A549 (cell line): ENCODE data around the gene XKR7.

Source experiments
- BCL3 ChIP-seq: fragments of >200 bp; sonication (Bioruptor Twin); formaldehyde crosslinking; IDR thresholded peaks from 3 replicates; pipeline ENCODE4 v1.6.1; 2016
- BHLHE40 ChIP-seq: IDR thresholded peaks from 2 replicates; pipeline ENCODE4 v1.6.1; 2012; ENCODE audit warnings: low read depth, low read length, inconsistent platforms
- HMGXB4 ChIP-seq: fragments of 250-450 bp; sonication (Bioruptor Pico); IDR thresholded peaks from 2 replicates; pipeline ENCODE4 v1.5.0; 2021; ENCODE audit warnings: mild to moderate bottlenecking, moderate library complexity, borderline replicate concordance
- MAX ChIP-seq: IDR thresholded peaks from 2 replicates; pipeline ENCODE4 v1.6.1; 2012
- MAZ ChIP-seq: fragments of 150-350 bp; IDR thresholded peaks from 2 replicates; pipeline ENCODE4 v1.6.1; 2014; ENCODE audit warnings: antibody characterized with exemption, low read depth, low read length, borderline replicate concordance
- MYC ChIP-seq: IDR thresholded peaks from 2 replicates; pipeline ENCODE4 v1.6.1; 2012; ENCODE audit warnings: mild to moderate bottlenecking, inconsistent platforms, low read length, improper control_type of control experiment, borderline replicate concordance
- POLR2A ChIP-seq: IDR thresholded peaks from 2 replicates; pipeline ENCODE4 v1.6.1; 2012; ENCODE audit warnings: mild to moderate bottlenecking, low read length
- SMC3 ChIP-seq: fragments of >200 bp; sonication (Bioruptor Twin); formaldehyde crosslinking; IDR thresholded peaks from 3 replicates; pipeline ENCODE4 v1.6.1; 2018; ENCODE audit warnings: inconsistent platforms
- TP53 ChIP-seq: fragments of 250-450 bp; sonication (Bioruptor Pico); IDR thresholded peaks from 2 replicates; pipeline ENCODE4 v1.5.0; 2021; ENCODE audit warnings: mild to moderate bottlenecking, moderate library complexity
- TF ChIP-seq, protein P1 (sequence below): fragments of >200 bp; sonication (Bioruptor Twin); formaldehyde crosslinking; IDR thresholded peaks from 3 replicates; pipeline ENCODE4 v1.5.1; 2016
- TF ChIP-seq, protein P2 (sequence below): IDR thresholded peaks from 2 replicates; pipeline ENCODE4 v1.6.1; 2012
- TF ChIP-seq, protein P3 (sequence below): fragments of 200-600 bp; sonication (generic); IDR thresholded peaks from 2 replicates; pipeline ENCODE4 v1.6.1; 2016; ENCODE audit warnings: antibody characterized with exemption, mild to moderate bottlenecking, moderate library complexity

- TF ChIP-seq, protein P1, sequence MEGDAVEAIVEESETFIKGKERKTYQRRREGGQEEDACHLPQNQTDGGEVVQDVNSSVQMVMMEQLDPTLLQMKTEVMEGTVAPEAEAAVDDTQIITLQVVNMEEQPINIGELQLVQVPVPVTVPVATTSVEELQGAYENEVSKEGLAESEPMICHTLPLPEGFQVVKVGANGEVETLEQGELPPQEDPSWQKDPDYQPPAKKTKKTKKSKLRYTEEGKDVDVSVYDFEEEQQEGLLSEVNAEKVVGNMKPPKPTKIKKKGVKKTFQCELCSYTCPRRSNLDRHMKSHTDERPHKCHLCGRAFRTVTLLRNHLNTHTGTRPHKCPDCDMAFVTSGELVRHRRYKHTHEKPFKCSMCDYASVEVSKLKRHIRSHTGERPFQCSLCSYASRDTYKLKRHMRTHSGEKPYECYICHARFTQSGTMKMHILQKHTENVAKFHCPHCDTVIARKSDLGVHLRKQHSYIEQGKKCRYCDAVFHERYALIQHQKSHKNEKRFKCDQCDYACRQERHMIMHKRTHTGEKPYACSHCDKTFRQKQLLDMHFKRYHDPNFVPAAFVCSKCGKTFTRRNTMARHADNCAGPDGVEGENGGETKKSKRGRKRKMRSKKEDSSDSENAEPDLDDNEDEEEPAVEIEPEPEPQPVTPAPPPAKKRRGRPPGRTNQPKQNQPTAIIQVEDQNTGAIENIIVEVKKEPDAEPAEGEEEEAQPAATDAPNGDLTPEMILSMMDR, result no peak
- TF ChIP-seq MAZ, result no peak
- no peak for TF ChIP-seq TP53
- TF ChIP-seq POLR2A, result no peak
- no peak for TF ChIP-seq BCL3
- no peak for TF ChIP-seq SMC3
- TF ChIP-seq, protein P2, sequence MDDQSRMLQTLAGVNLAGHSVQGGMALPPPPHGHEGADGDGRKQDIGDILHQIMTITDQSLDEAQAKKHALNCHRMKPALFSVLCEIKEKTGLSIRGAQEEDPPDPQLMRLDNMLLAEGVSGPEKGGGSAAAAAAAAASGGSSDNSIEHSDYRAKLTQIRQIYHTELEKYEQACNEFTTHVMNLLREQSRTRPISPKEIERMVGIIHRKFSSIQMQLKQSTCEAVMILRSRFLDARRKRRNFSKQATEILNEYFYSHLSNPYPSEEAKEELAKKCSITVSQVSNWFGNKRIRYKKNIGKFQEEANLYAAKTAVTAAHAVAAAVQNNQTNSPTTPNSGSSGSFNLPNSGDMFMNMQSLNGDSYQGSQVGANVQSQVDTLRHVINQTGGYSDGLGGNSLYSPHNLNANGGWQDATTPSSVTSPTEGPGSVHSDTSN, result no peak
- TF ChIP-seq, protein P3, sequence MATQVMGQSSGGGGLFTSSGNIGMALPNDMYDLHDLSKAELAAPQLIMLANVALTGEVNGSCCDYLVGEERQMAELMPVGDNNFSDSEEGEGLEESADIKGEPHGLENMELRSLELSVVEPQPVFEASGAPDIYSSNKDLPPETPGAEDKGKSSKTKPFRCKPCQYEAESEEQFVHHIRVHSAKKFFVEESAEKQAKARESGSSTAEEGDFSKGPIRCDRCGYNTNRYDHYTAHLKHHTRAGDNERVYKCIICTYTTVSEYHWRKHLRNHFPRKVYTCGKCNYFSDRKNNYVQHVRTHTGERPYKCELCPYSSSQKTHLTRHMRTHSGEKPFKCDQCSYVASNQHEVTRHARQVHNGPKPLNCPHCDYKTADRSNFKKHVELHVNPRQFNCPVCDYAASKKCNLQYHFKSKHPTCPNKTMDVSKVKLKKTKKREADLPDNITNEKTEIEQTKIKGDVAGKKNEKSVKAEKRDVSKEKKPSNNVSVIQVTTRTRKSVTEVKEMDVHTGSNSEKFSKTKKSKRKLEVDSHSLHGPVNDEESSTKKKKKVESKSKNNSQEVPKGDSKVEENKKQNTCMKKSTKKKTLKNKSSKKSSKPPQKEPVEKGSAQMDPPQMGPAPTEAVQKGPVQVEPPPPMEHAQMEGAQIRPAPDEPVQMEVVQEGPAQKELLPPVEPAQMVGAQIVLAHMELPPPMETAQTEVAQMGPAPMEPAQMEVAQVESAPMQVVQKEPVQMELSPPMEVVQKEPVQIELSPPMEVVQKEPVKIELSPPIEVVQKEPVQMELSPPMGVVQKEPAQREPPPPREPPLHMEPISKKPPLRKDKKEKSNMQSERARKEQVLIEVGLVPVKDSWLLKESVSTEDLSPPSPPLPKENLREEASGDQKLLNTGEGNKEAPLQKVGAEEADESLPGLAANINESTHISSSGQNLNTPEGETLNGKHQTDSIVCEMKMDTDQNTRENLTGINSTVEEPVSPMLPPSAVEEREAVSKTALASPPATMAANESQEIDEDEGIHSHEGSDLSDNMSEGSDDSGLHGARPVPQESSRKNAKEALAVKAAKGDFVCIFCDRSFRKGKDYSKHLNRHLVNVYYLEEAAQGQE, result no peak
- no peak for TF ChIP-seq MAX
- no peak for TF ChIP-seq BHLHE40
- TF ChIP-seq MYC, result no peak
- no peak for TF ChIP-seq HMGXB4 (CRISPR knock-in tag)
Observed at GRCh38 chr20:31933698-31934097, 34.3 kb upstream of the XKR7 start.
